Endothelial cell of umbilical vein (primary cell): Measurements from ENCODE around the gene HOXA11. TPM values are rescaled to one million over a fixed set of nuclear protein-coding genes. Genes with fewer than 3 reads are reported as not detected.

Experiments used
- BruUV-seq: library from RNA; stranded (reverse); fragments of 400-500 nt; replicated peaks from 2 replicates; lab custom pipeline; 2021; lab: Mats Ljungman, UMichigan
- CTCF ChIA-PET: fragments of 300-600, 350-600 bp; sonication (Branson Sonifier 250); formaldehyde crosslinking; loops from one replicate; lab custom pipeline; 2021; ENCODE audit warnings: antibody characterized with exemption, inconsistent platforms; lab: Charles Lee
- POLR2A ChIA-PET: fragments of 300-600, 350-600 bp; sonication (Branson Sonifier 250); formaldehyde crosslinking; loops from one replicate; lab custom pipeline; 2021; ENCODE audit warnings: antibody characterized with exemption, inconsistent platforms; lab: Charles Lee
- DNase-seq: peaks from one replicate; pipeline ENCODE4 v3.0.0-alpha.2; 2011; ENCODE audit warnings: low read depth, low spot score
- FAIRE-seq: peaks from 2 replicates; lab custom pipeline; 2011; peaks lifted over from hg19 to GRCh38; lab: Jason Lieb, UNC
- H2AFZ ChIP-seq: 2 replicates; pipeline ENCODE4 v1.6.0; 2012; ENCODE audit warnings: low read depth, low read length, control low read depth, inconsistent platforms
- H3K27ac ChIP-seq: 2 replicates; pipeline ENCODE4 v1.5.1; 2011; ENCODE audit warnings: low read depth, mild to moderate bottlenecking, control low read depth, low read length, moderate library complexity; ENCODE audit not compliant: insufficient read depth
- H3K27me3 ChIP-seq, 2 experiments: 2 replicates each; pipeline versions ENCODE4 v1.6.0 to v1.6.1; 2011; ENCODE audit warnings: low read length in 2 of 2, mixed read lengths in 1 of 2; ENCODE audit not compliant: control insufficient read depth in 2 of 2, insufficient read depth in 2 of 2
- H3K36me3 ChIP-seq, 2 experiments: 2 replicates in 1 of 2; 3 replicates in 1 of 2; pipeline ENCODE4 v1.5.1; 2011; ENCODE audit warnings: low read length in 2 of 2, mild to moderate bottlenecking in 1 of 2, moderate library complexity in 1 of 2; ENCODE audit not compliant: control insufficient read depth in 2 of 2, insufficient read depth in 2 of 2; ENCODE audit errors: extremely low read depth in 1 of 2
- H3K4me1 ChIP-seq: 3 replicates; pipeline ENCODE4 v1.5.1; 2011; ENCODE audit warnings: mild to moderate bottlenecking, low read length; ENCODE audit not compliant: control insufficient read depth, insufficient read depth; ENCODE audit errors: extremely low read depth
- H3K4me2 ChIP-seq: 2 replicates; pipeline ENCODE4 v1.6.1; 2011; ENCODE audit warnings: low read length, control low read depth, mixed read lengths; ENCODE audit not compliant: insufficient read depth
- H3K4me3 ChIP-seq, 3 experiments: fragments of 200-600 bp in 1 of 3; sonication (generic), shearing (Covaris generic) in 1 of 3; replicated peaks in 1 of 3; 2 replicates each; pipeline ENCODE4 v1.5.1; 2011 to 2016; ENCODE audit warnings: control low read depth in 3 of 3, low read length in 3 of 3, mild to moderate bottlenecking in 2 of 3, inconsistent platforms in 1 of 3, low read depth in 1 of 3, moderate library complexity in 1 of 3; ENCODE audit not compliant: insufficient read depth in 1 of 3
- H3K79me2 ChIP-seq: 2 replicates; pipeline ENCODE4 v1.6.0; 2012; ENCODE audit warnings: low read length, inconsistent platforms; ENCODE audit not compliant: control insufficient read depth, insufficient read depth
- H3K9ac ChIP-seq: replicated peaks from 2 replicates; pipeline ENCODE3; 2011; ENCODE audit warnings: low read length, control low read depth; ENCODE audit not compliant: insufficient read depth; ENCODE audit errors: extremely low read depth
- H3K9me1 ChIP-seq: replicated peaks from 3 replicates; pipeline ENCODE4 v1.6.0; 2011; ENCODE audit warnings: mild to moderate bottlenecking, low read length; ENCODE audit not compliant: control insufficient read depth, insufficient read depth; ENCODE audit errors: extremely low read depth
- H3K9me3 ChIP-seq: replicated peaks from 2 replicates; pipeline ENCODE4 v1.5.1; 2012; ENCODE audit warnings: low read length, inconsistent platforms; ENCODE audit not compliant: control insufficient read depth, insufficient read depth
- H4K20me1 ChIP-seq: replicated peaks from 2 replicates; pipeline ENCODE3; 2011; ENCODE audit warnings: mild to moderate bottlenecking, low read length; ENCODE audit not compliant: control insufficient read depth, insufficient read depth; ENCODE audit errors: extremely low read depth
- EZH2 ChIP-seq: IDR thresholded peaks from 2 replicates; pipeline ENCODE4 v1.6.1; 2012; ENCODE audit warnings: borderline replicate concordance, low read depth, mild to moderate bottlenecking, moderate library complexity, low read length, inconsistent platforms; ENCODE audit not compliant: severe bottlenecking
- FOS ChIP-seq: IDR thresholded peaks from 2 replicates; pipeline ENCODE4 v1.6.1; 2011; ENCODE audit warnings: mild to moderate bottlenecking, low read length, moderate library complexity, borderline replicate concordance; ENCODE audit not compliant: insufficient read depth
- GATA2 ChIP-seq: IDR thresholded peaks from 2 replicates; pipeline ENCODE4 v1.7.0; 2011; ENCODE audit warnings: low read depth, mild to moderate bottlenecking, moderate library complexity, mixed read lengths, low read length; ENCODE audit not compliant: insufficient read length, insufficient read depth
- JUN ChIP-seq: IDR thresholded peaks from 2 replicates; pipeline ENCODE4 v1.6.1; 2011; ENCODE audit warnings: borderline replicate concordance, low read depth; ENCODE audit not compliant: insufficient read length, insufficient read depth
- MYC ChIP-seq: IDR thresholded peaks from one replicate; pipeline ENCODE4 v1.6.1; 2011; ENCODE audit warnings: mild to moderate bottlenecking, low read depth, low read length
- POLR2A ChIP-seq: IDR thresholded peaks from 2 replicates; pipeline ENCODE4 v1.6.1; 2012; ENCODE audit warnings: low read depth, mild to moderate bottlenecking, control low read depth, low read length
- POLR2AphosphoS5 ChIP-seq: IDR thresholded peaks from 2 replicates; pipeline ENCODE4 v1.6.1; 2012; ENCODE audit warnings: low read depth, mild to moderate bottlenecking, control low read depth, low read length, moderate library complexity; ENCODE audit not compliant: insufficient read depth
- dilution Hi-C: fragments of 300-500 bp; cut with MboI; formaldehyde crosslinking; loops from one replicate; pipeline ENCODE4 v1.15.0; 2019; ENCODE audit warnings: low sequenced_read_pairs; ENCODE audit not compliant: extremely low pct_ligation_motif_present
- intact Hi-C: fragments of 100-400 bp; cut with micrococcal nuclease; formaldehyde crosslinking; loops from one replicate; pipeline ENCODE4 v1.10.0; 2022
- polyA plus RNA-seq, 4 experiments: library from polyadenylated mRNA; depleted of rRNA in 3 of 4; stranded (reverse) in 3 of 4; unstranded in 1 of 4; fragments of >200 nt; gene quantifications; 2 replicates each; pipeline versions ENCODE4 v1.2.1 to v1.2.3, GENCODE V29; 2011 to 2012; ENCODE audit warnings: missing spikeins in 1 of 4
- total RNA-seq: library from RNA; stranded (reverse); gene quantifications from 2 replicates; pipeline ENCODE4 v1.2.3, GENCODE V29; 2021
- TF ChIP-seq, protein P1 (sequence below), 2 donors: IDR thresholded peaks; 1 replicate in 1 of 2; 2 replicates in 1 of 2; pipeline ENCODE4 v1.5.1; 2011; ENCODE audit warnings: low read length in 2 of 2, mild to moderate bottlenecking in 2 of 2, moderate library complexity in 2 of 2, control low read depth in 1 of 2, inconsistent platforms in 1 of 2, low read depth in 1 of 2; ENCODE audit not compliant: insufficient read depth in 1 of 2; ENCODE audit errors: extremely low read depth in 1 of 2
- TF ChIP-seq, protein P2 (sequence below): IDR thresholded peaks from 2 replicates; pipeline ENCODE4 v1.6.1; 2011; ENCODE audit not compliant: insufficient read depth, insufficient read length

The HOXA11 gene
- total and polyA plus RNA-seq, 2 donors (not counting 3 experiments of a cell fraction or from before 2014, with no cell fraction given): 10.4 to 16.7 TPM

GRCh38 chr7:27208998-27209397, 24.0 kb upstream of the HOXA11 start:
- Histone ChIP-seq H3K36me3 (no peaks in the 10 kb centered on the region), H4K20me1 (no peaks in the 10 kb centered on the region), H3K9me1 (no peaks in the 10 kb centered on the region), H3K4me2 (no peak overlapping the region), H3K4me3 (no peak overlapping the region), H3K27me3 (peaks cover 79 to 81% of the 10 kb centered on the region in 2 experiments), H3K9me3 (no peaks in the 10 kb centered on the region), H3K79me2 (no peaks in the 10 kb centered on the region), H2AFZ (no peak overlapping the region), H3K4me1 (peaks cover 22% of the 10 kb centered on the region), H3K9ac (no peak overlapping the region), H3K27ac (no peak overlapping the region)
- no peak for DNase-seq
- FAIRE-seq: no peak
- ChIA-PET POLR2A (no interaction called here), CTCF (interaction anchor here (0.8 to 2.7 kb wide), 12 partner anchors 10 to 888 kb away, joined by 3 to 30 read pairs (median 8); partner anchors contain the start of gene HOXA13)
- TF ChIP-seq GATA2: no peak
- TF ChIP-seq FOS: no peak
- TF ChIP-seq, protein P1, sequence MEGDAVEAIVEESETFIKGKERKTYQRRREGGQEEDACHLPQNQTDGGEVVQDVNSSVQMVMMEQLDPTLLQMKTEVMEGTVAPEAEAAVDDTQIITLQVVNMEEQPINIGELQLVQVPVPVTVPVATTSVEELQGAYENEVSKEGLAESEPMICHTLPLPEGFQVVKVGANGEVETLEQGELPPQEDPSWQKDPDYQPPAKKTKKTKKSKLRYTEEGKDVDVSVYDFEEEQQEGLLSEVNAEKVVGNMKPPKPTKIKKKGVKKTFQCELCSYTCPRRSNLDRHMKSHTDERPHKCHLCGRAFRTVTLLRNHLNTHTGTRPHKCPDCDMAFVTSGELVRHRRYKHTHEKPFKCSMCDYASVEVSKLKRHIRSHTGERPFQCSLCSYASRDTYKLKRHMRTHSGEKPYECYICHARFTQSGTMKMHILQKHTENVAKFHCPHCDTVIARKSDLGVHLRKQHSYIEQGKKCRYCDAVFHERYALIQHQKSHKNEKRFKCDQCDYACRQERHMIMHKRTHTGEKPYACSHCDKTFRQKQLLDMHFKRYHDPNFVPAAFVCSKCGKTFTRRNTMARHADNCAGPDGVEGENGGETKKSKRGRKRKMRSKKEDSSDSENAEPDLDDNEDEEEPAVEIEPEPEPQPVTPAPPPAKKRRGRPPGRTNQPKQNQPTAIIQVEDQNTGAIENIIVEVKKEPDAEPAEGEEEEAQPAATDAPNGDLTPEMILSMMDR (IDR thresholded peaks at IDR 0.05; ENCODE audit: extremely low read depth in 1 of 2, insufficient read depth in 1 of 2, low read depth in 1 of 2, low read length in 2 of 2): no peak
- no peak for TF ChIP-seq POLR2A
- TF ChIP-seq JUN: no peak
- TF ChIP-seq, protein P2, sequence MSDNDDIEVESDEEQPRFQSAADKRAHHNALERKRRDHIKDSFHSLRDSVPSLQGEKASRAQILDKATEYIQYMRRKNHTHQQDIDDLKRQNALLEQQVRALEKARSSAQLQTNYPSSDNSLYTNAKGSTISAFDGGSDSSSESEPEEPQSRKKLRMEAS: no peak
- no peak for TF ChIP-seq EZH2
- no peak for TF ChIP-seq POLR2AphosphoS5
- TF ChIP-seq MYC: no peak
- intact Hi-C loops: no loop called here
- dilution Hi-C loops: no loop called here
- BruUV-seq: no TSS peak
